ENCODE measurements around the gene MOSPD3.

GRCh38 chr7:100566018-100566531 is 46.3 kb upstream of the MOSPD3 start:
- TF ChIP-seq, protein P1, sequence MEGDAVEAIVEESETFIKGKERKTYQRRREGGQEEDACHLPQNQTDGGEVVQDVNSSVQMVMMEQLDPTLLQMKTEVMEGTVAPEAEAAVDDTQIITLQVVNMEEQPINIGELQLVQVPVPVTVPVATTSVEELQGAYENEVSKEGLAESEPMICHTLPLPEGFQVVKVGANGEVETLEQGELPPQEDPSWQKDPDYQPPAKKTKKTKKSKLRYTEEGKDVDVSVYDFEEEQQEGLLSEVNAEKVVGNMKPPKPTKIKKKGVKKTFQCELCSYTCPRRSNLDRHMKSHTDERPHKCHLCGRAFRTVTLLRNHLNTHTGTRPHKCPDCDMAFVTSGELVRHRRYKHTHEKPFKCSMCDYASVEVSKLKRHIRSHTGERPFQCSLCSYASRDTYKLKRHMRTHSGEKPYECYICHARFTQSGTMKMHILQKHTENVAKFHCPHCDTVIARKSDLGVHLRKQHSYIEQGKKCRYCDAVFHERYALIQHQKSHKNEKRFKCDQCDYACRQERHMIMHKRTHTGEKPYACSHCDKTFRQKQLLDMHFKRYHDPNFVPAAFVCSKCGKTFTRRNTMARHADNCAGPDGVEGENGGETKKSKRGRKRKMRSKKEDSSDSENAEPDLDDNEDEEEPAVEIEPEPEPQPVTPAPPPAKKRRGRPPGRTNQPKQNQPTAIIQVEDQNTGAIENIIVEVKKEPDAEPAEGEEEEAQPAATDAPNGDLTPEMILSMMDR (conservative IDR thresholded peaks at IDR 0.05 in 1 of 2, IDR thresholded peaks at IDR 0.05 in 1 of 2; ENCODE audit: extremely low read depth in 1 of 2, insufficient read depth in 1 of 2, low read depth in 1 of 2, low read length in 2 of 2) = no peak
- no peak for TF ChIP-seq EZH2 (IDR thresholded peaks at IDR 0.05; ENCODE audit: borderline replicate concordance, low read length)
